ENCODE results near the gene ITK.

The ITK gene

GRCh38 chr5:157189223-157189622, 8.6 kb downstream of the ITK start:
- no peak overlapping the region for H3K4me3 ChIP-seq (replicated peaks; ENCODE audit: insufficient read depth, low read length)
- peaks cover 4% of the 10 kb centered on the region for H3K27me3 ChIP-seq (ENCODE audit: insufficient read depth, poor library complexity, severe bottlenecking)
- DNase-seq (ENCODE audit: low read depth in 1 of 2, low spot score in 1 of 2): no peak
- TF ChIP-seq GABPA (IDR thresholded peaks at IDR 0.05; ENCODE audit: low read depth) (no peak), REST (IDR thresholded peaks at IDR 0.05; ENCODE audit: insufficient replicate concordance, low read depth) (no peak), SPI1 (IDR thresholded peaks at IDR 0.05; ENCODE audit: borderline replicate concordance, low read depth) (no peak)
- no peak overlapping the region for H3K27ac ChIP-seq (replicated peaks)

- Histone ChIP-seq H3K27ac (replicated peaks) (no peak overlapping the region), H3K4me3 (replicated peaks; ENCODE audit: insufficient read depth, low read length) (no peak overlapping the region), H3K27me3 (ENCODE audit: insufficient read depth, poor library complexity, severe bottlenecking) (peaks cover 20% of the 10 kb centered on the region)
- DNase-seq (ENCODE audit: low read depth in 1 of 2, low spot score in 1 of 2): no peak
- TF ChIP-seq SPI1 (IDR thresholded peaks at IDR 0.05; ENCODE audit: borderline replicate concordance, low read depth) (no peak), REST (IDR thresholded peaks at IDR 0.05; ENCODE audit: insufficient replicate concordance, low read depth) (no peak), POLR2AphosphoS5 (IDR thresholded peaks at IDR 0.05; ENCODE audit: low read depth) (no peak), GABPA (IDR thresholded peaks at IDR 0.05; ENCODE audit: low read depth) (no peak)
- TF ChIP-seq, protein P1, sequence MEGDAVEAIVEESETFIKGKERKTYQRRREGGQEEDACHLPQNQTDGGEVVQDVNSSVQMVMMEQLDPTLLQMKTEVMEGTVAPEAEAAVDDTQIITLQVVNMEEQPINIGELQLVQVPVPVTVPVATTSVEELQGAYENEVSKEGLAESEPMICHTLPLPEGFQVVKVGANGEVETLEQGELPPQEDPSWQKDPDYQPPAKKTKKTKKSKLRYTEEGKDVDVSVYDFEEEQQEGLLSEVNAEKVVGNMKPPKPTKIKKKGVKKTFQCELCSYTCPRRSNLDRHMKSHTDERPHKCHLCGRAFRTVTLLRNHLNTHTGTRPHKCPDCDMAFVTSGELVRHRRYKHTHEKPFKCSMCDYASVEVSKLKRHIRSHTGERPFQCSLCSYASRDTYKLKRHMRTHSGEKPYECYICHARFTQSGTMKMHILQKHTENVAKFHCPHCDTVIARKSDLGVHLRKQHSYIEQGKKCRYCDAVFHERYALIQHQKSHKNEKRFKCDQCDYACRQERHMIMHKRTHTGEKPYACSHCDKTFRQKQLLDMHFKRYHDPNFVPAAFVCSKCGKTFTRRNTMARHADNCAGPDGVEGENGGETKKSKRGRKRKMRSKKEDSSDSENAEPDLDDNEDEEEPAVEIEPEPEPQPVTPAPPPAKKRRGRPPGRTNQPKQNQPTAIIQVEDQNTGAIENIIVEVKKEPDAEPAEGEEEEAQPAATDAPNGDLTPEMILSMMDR (IDR thresholded peaks at IDR 0.05; ENCODE audit: insufficient read depth, low read length): no peak
Observed at GRCh38 chr5:157193699-157194424, 13.2 kb downstream of the ITK start.

GRCh38 chr5:157196045-157196444, 15.4 kb downstream of the ITK start:
- no peak for DNase-seq (ENCODE audit: low read depth in 1 of 2, low spot score in 1 of 2)
- H3K27me3 ChIP-seq (ENCODE audit: insufficient read depth, poor library complexity, severe bottlenecking): peaks cover 22% of the 10 kb centered on the region
- H3K27ac ChIP-seq (replicated peaks): no peak overlapping the region
- TF ChIP-seq SPI1 (IDR thresholded peaks at IDR 0.05; ENCODE audit: borderline replicate concordance, low read depth) (no peak), REST (IDR thresholded peaks at IDR 0.05; ENCODE audit: insufficient replicate concordance, low read depth) (no peak), GABPA (IDR thresholded peaks at IDR 0.05; ENCODE audit: low read depth) (no peak), POLR2AphosphoS5 (IDR thresholded peaks at IDR 0.05; ENCODE audit: low read depth) (no peak)
- TF ChIP-seq, protein P1 (IDR thresholded peaks at IDR 0.05; ENCODE audit: insufficient read depth, low read length): no peak
- no peak overlapping the region for H3K4me3 ChIP-seq (replicated peaks; ENCODE audit: insufficient read depth, low read length)

All from HL-60 (cell line).